CD4-positive, alpha-beta T cell treated with Interferon gamma for 1 hour (primary cell): ENCODE measurements around the gene CARS1.
"Not testable (repeated sequence)": the region's sequence is repeated elsewhere in the genome, so short reads cannot be mapped to it uniquely, and the experiment has no call there.

ENCODE experiments used
- DNase-seq: peaks from one replicate; pipeline ENCODE4 v3.0.0-alpha.2; 2020

The CARS1 gene

DNA sequence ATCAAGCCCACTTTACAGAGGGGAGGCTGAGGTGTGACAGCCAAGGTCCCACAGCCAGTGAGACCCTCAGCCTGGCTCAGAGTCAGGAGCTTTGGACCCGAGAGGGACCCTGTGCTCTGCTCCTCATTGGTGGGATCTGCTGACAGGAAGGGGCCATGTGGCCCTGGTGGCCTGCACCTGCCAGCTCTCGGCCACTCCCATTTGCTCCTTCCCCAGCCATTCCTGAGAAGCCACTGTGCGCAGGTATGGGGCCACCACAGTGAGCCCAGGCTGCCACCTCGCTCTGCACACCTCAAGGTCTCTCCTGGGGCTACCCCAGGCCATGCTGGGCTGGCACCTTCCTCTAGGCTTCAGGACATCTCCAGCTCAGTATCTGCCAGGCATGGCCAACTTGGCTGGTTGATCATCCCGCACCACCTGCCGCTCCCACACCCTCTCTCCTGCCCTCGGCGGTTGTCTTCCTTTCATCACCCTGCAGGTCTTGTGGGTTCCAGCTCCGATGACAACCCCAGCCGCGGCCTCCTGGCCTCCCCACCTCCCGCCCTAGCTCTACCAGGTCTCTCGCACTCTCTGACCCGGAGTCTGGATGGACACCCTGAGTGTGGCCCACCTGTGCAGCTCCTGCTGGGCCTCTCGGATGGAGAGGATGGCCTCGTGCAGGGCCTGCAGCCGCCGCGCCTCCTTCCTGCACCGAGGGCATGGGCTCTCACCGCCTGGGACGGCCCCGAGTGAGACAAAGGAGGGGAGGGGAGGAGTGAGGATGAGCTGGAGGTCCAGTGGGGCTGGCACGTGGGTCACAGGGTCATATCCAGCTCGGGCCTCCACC, 32.2 kb upstream of the CARS1 start:
- no peak for DNase-seq

DNA sequence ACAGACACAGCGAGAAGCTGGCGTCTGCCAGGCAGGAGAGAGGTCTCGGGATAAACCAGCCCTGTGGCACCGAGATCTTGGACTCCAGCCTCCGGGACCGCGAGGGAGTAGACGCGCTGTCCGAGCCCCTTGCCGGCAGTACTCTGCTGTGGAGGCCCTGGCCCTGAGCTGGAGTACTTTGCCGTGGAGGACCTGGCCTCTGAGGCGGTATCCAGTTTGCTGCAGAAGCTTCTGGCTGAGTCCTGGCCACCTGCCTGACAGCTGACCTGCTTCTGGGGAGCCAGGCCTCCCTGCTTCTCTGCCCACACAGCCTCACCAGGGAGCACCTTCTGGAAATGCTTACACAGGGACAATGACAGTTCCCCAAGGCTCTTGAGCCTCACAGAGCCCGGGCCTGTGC, 31.6 kb upstream of the CARS1 start:
- DNase-seq: no peak

DNA sequence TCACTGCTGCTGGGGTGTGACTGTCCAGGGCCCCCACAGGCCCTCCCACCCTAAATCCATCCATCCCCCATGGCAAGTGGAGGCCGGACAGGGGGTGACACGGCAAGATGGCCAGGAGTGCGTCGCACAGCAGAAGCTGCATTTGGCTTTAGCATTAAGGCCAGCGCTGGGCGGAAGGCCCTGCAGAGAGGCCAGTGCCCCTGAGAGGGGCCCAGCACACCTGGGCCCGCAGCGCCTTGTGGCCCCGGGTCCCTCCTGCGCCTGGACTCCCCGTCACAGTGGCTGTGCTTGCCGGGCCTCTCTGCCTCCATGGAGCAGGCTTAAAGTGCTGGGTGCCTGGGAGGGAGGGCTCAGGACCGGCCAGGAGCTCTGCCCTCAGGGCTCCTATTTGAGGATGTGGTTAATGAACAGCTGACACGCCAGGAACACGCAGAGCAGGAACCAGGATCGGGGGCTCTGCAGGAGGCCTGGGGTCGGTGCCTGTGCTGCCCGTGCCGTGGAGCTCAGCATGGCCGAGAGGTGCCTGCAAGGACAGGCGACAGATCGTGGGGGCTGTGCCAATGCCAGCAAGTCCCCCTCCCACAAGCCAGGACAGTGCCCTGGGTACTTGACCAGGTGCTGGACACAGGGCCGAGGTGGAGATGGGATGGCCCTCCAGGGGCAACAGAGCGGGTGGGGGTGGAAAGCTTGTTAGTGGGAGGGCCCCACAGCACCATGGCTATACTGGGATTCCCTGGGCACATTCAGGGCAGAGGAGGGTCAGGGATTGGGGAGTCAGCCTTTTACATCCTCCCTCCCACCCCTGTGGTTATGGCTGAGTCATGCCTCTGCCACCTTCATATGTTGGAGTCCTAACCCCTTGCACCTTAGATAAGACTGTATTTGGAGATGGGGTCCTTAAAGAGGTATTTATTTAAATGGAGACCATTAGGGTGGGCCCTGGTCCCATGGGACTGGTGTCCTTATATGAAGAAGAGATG, 30.9 kb upstream of the CARS1 start:
- no peak for DNase-seq

DNA sequence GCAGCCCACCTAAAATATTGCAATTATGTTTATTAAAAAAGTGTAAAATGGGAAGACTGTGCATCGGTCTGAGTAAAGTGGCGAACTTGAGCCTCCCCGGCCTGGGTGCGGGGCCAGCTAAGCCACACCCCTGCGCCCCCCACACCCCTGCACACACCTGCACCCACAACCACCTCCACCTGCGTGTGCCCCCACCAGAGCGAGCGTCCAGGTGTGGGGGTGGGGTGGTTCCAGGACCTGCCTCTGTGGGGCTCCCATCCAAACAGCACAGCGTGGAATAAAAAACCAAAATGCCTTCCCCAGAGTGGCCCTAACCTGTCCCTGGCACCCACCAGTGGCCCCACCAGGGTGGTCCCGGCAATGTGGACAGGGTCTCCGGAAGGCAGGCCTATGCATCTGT, 30.1 kb upstream of the CARS1 start:
- DNase-seq: no peak

DNA sequence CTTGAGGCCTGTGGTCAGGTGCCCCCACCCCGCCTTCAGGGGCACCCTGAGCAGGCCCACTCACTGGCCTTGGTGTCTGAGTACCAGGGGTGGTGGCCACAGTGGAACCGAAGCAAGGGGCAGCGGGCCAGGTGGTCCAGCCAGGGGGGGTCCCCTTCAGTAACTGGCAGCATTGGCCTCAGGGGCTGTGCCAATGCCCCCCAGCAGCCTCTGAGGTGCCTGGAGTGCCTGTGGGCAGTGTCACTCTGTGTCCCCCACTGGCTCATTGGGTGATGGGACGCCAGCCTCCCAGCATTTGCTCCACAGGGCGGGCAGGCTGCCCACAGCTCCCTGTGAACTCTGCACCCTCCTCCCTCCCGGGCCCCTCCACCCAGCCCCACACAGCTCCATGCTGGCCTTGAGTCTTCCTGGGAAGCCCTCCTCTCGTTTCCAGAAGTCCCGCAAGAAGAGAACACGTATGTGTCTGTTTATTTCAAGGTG, 29.5 kb upstream of the CARS1 start:
- no peak for DNase-seq

DNA sequence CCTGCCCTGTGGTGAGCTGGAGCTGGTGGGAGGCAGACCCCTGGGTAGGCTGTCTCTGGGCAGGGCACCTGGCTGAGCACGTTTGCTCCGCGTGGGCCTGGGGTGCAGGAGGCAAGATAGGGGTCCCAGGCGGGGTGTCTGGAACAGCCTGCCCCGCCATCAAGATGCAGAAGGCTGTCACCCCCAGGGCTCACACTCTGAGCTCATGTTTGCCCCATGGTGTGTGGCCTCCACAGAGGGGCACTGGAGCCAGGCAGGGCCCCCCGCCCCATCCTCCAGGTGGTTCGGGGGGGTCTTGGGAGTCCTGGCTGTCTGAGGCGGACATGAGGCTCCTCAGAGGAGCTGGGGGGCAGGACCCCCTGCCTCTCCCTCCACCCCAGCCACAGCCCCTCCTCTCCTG, 28.9 kb upstream of the CARS1 start:
- DNase-seq: no peak

DNA sequence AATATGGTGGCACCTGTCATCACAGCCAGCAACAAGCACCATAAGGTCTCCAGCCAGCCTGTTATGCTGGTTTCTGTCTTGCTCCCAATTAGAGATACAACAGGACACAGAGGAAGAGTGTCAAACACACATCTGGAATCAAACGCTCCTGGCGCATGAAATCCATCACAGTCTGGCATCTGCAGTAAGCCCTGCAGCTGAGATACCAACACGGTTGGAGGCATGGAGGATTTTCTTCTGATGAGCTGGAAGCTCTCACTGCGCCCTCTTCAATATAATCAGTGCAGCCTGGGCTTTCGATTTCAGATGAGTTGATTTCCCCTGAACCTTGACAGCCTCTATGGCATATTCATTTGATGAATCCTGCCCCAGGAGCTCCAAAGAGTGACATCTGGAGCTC, 27.8 kb upstream of the CARS1 start:
- DNase-seq: no peak

DNA sequence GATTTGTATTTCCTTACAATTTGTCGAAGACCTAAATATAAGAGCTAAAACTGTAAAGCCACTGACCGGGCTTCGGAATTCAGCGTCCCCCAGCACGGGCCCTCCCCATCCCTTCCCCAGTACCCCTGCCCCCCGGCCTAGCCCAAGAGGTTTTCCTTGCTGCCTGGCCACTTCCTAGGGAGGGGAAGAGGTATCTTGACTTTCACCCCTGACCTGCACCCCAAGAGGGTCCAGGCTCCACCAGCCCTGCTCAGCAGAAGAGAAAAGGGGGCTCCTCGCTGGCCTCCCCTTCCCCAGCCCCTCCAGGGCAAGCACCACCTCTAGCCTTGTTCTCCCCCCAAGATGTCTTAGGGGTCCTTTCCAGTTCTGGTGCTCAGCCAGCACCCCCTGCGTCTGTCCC, 26.1 kb upstream of the CARS1 start:
- DNase-seq: no peak

DNA sequence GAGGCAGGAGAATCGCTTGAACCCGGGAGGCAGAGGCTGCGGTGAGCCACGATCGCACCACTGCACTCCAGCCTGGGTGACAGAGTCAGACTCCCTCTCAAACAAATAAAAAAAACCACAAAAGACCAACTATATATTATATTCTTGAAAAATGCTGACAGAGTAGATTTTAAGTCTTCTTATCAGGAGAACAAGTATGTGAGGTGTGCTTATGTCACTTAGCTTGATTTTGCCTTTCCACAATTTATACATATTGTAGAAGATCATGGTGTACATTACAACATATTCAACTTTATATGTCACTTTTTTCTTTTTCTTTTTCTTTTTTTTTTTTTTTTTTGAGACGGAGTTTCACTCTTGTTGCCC, 24.1 kb upstream of the CARS1 start:
- no peak for DNase-seq

DNA sequence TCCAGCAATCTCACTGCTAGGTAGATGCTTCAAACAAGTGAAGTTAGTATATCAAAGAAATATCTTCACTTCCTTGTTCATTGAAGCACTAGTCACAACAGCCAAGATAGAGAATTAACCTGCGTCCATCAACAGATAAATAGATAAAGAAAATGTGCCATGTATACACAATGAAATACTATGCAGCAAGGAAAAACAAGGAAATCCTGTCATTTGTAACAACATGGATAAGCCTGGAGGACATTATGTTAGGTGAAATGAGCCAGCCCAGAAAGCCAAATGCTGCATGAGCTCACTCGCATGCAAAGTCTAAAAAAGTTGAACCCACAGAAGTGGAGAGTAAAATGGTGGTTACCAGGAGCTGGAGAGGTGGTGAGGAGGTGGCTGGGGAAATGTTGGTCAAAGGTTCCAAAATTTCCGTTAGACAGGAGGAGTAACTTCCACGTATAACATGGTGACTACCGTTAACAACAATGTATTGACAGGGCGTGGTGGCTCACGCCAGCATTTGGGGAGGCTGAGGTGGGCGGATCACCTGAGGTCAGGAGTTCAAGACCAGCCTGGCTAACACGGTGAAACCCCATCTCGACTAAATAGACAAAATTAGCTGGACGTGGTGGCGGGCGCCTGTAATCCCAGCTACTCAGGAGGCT, 23.6 kb upstream of the CARS1 start:
- no peak for DNase-seq

DNA sequence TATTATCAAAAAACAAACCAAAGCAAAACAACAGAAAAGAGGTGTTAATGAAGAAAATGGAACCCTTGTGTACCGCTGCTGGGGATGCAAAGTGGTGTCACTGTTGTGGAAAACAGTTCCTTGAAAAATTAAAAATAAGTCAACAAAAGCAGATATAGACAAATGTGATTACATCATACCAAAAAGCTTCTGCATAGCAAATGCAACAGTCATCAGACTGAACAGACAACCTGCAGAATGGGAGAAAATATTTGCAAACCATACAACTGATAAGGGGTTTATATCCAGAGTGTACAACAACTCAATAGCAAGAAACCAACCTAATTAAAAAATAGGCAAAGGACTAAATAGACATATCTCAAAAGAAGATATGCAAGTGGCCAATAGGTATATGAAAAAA, 22.9 kb upstream of the CARS1 start:
- DNase-seq: no peak

DNA sequence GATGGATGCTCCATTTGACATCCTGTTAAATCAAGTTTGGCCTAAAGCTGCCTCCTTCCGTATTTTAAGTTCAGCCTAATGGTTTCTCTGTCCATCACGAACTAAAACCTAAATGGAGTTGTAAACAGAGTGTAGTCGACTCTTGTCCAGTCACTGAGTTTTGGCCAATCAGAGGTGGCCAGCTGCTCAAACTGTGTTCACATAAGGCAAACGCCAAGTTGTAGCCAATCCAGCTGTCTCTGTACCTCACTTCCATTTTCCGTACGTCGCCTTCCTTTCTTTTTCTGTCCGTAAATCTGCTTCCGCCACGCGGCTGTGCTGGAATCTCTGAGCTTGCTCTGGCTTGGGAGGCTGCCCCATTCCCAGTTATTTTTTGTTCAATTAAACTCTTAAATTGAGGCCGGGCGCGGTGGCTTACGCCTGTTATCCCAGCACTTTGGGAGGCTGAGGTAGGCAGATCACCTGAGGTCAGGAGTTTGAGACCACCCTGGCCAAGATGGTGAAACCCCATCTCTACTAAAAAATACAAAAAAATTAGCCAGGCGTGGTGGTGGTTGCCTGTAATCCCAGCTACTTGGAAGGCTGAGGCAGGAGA, 20.7 kb upstream of the CARS1 start:
- DNase-seq: no peak

DNA sequence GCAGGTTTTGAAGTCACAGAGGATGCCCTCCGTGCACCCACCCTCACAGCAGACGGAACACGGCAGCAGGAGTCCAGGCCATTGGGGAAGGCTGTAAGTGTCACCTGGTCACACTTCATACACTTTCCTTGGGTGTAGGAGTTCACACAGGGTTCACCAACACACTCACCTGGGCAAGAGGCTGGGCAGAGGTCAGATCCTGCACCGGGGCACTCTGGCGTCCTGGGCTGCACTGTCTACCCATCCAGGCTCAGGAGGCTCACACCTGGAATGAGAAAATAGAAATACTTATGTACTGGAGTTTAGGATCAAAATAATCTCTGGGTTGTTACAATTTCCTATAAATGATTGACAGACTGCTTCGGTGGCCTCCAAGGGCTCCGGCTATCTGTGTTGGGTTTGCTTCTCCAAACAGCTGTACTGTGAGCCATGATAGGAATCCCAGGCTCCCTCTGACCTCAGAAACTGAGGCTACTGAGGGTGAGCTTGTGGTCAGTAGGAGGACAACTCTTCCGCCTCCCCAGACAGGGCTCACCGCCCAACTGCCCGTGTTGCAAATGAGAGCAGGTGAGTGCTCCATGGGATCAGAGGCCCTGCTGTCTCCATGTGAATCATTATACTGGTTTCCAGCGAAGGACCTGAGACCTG, 20.1 kb upstream of the CARS1 start:
- DNase-seq: no peak

DNA sequence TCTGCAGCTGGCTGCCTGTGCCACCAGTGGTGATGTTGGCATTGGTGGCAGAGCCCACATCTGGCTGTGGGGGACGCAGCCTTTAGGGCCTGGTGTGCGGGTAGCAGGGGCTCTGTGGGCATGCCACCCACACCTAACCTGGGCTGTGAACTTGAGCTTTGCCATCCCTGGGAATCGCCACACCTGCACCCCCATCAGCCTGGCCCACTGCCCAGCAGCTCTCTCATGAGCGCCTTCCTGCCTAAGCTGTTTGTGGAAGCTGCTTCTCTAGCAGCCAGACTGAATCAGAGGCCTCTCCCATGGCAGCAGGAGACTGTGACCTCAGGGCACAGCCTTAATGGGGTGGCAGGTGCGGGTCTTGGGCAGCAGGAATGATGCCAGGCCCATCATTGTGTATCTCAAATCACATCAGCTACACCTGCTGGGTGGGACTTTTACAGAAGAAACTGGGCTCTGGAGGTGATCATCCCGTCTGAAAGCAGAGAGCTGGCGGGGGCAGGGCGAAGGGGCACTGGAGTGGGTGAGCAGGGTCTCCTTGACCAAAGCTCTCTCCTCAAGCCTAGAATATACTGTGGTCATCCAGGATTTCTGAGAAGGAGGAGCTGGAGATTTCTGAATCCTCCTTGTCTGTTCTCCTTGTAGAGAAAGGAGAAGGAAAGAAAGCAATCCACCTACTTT, 17.8 kb upstream of the CARS1 start:
- no peak for DNase-seq

DNA sequence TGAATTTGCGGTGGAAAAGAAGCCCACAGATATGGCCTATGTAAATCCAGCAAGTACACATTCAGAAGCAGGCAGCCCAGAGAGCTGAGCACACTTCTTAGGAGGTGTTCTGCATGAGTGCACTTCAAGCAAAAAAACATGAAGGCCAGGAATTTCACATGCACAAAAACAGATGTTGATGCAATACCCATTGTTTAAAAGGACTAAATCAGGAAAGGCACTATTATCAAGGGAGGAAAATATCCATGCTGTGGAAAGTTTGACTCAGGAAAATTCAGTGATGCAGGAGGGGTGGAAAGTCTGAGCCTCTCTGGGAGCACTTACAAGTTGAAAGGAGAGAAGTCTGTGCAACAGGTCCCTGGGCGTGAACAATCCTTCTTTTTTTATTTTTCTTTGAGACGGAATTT, 15.8 kb upstream of the CARS1 start:
- DNase-seq: no peak

DNA sequence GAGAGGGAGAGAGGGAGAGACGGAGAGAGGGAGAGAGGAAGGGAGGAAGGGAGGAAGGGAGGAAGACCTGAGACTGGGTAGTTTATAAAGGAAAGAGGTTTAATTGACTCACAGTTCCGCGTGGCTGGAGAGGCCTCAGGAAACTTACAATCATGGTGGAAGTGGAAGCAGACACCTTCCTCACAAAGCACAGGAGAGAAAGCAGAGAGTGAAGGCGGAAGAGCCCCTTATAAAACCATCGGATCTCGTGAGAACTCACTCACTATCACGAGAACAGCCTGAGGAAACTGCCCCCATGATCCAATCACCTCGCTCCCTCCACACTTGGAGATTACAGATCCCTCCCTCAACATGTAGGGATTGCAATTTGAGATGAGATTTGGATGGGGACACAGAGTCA, 12.2 kb upstream of the CARS1 start:
- no peak for DNase-seq

DNA sequence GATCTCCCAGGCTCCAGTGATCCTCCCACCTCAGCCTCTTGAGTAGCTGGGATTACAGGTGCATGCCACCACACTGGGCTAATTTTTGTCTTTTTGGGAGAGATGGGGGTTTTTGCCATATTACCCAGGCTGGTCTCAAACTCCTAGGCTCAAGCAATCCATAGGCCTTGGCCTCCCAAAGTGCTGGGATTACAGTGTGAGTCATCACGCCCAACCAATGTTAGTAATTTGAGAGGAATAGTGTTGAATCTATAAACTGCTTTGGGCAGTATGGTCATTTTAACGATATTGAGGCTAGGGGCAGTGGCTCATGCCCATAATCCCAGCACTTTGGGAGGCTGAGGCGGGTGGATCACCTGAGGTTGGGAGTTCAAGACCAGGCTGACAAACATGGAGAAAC, 9.1 kb upstream of the CARS1 start:
- not testable (repeated sequence) for DNase-seq

DNA sequence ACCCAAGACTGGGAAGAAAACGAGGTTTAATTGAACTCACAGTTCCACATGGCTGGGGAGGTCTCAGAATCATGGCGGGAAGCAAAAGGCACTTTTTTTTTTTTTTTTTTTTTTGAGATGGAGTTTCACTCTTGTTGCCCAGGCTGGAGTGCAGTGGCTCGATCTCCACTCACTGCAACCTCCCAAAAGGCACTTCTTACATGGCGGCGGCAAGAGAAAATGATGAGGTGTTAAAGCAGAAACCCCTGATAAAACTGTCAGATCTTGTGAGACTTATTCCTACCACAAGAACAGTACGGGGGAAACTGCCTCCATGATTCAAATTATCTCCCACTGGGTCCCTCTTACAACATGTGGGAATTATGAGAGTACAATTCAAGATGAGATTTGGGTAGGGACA, 7.5 kb upstream of the CARS1 start:
- not testable (repeated sequence) for DNase-seq

DNA sequence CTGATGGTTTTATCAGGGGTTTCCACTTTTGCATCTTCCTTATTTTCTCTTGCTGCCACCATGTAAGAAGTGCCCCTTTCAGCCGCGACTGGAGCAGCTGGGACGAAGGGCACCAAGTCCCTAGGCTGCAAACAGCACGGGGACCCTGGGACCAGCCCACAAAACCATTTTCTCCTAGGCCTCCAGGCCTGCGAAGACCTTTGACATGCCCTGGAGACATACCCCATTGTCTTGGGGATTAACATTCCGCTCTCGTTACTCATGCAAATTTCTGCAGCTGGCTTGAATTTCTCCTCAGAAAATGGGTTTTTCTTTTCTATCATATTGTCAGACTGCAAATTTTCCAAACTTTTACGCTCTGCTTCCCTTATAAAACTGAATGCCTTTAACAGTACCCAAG, 6.7 kb upstream of the CARS1 start:
- DNase-seq: not testable (repeated sequence)

DNA sequence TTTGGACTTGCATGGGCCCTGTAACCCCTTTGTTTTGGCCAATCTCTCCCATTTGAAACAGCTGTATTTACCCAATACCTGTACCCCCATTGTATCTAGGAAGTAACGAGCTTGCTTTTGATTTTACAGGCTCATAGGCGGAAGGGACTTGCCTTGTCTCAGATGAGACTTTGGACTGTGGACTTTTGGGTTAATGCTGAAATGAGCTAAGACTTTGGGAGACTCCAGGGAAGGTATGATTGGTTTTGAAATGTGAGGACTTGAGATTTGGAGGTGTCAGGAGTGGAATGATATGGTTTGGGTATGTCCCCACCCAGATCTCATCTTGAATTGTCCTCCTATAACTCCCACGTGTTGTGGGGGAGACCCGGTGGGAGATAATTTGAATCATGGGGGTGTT, 6.2 kb upstream of the CARS1 start:
- DNase-seq: not testable (repeated sequence)

DNA sequence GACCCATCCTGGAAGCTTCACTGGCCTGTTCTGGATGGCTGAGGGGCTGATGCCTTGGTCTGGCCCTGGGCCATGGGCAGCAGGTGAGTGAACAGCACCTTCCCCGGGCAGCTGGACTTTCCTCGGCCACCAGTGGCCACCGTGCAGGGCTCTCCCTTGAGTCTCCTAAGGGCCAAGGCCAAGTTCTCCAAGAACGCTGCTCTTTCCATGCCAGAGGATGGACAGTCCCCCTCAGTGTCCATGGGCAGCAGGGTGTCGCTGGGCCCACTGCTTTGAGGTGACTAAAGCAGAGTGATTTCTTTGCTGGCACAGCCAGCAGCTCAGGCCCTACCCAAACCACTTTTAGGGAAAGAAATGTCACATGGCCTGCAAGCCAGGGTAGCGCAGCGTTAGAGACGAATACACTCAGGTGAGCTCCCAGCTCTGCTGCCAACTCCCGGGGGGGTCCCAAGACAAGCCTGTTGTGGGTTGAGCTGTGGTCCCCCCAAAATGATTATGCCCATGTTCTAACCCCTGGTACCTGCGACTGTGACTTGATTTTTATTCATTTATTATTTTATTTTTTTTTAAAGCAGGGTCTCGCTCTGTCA, 3.3 kb upstream of the CARS1 start:
- DNase-seq: no peak
